GM21423 (cell line): ENCODE data around the gene PLXNA2.

Experiments used
- ATAC-seq: cut with Tn5 transposase; IDR thresholded peaks from one replicate; pipeline ENCODE4 v1.9.1; 2021; ENCODE audit warnings: mild to moderate bottlenecking, moderate library complexity; ENCODE audit not compliant: unreplicated experiment

Gene PLXNA2

GRCh38 chr1:208031932-208032320, 212.3 kb downstream of the PLXNA2 start:
- ATAC-seq = no peak

GRCh38 chr1:208031316-208031931, 212.8 kb downstream of the PLXNA2 start:
- ATAC-seq = no peak

- ATAC-seq = no peak
These were observed 213.7 kb downstream of the PLXNA2 start for GRCh38 chr1:208030288-208031091.

- no peak for ATAC-seq
These were observed 214.6 kb downstream of the PLXNA2 start for GRCh38 chr1:208029381-208030287.

- ATAC-seq = no peak
These were observed 215.7 kb downstream of the PLXNA2 start for GRCh38 chr1:208028526-208028925.

- no peak for ATAC-seq
These were observed 216.3 kb downstream of the PLXNA2 start for GRCh38 chr1:208027861-208028260.

GRCh38 chr1:208026880-208027438, 217.2 kb downstream of the PLXNA2 start:
- no peak for ATAC-seq

- no peak for ATAC-seq
These were observed 219.2 kb downstream of the PLXNA2 start for GRCh38 chr1:208025031-208025430.

- ATAC-seq = no peak
These were observed 219.8 kb downstream of the PLXNA2 start for GRCh38 chr1:208024406-208024805.

- ATAC-seq = no peak
These were observed 224.9 kb downstream of the PLXNA2 start for GRCh38 chr1:208019257-208019656.

- no peak for ATAC-seq
These were observed 228.9 kb downstream of the PLXNA2 start for GRCh38 chr1:208015255-208015654.

- ATAC-seq = no peak
These were observed 231.0 kb downstream of the PLXNA2 start for GRCh38 chr1:208013210-208013609.

- no peak for ATAC-seq
These were observed 231.5 kb downstream of the PLXNA2 start for GRCh38 chr1:208012721-208013120.

GRCh38 chr1:208010487-208011071, 233.6 kb downstream of the PLXNA2 start:
- no peak for ATAC-seq

GRCh38 chr1:208009706-208010444, 234.3 kb downstream of the PLXNA2 start:
- no peak for ATAC-seq

GRCh38 chr1:208009303-208009702, 234.9 kb downstream of the PLXNA2 start:
- no peak for ATAC-seq

- ATAC-seq = no peak
These were observed 235.7 kb downstream of the PLXNA2 start for GRCh38 chr1:208008534-208008933.

GRCh38 chr1:208007938-208008342, 236.2 kb downstream of the PLXNA2 start:
- no peak for ATAC-seq

GRCh38 chr1:208007319-208007937, 236.8 kb downstream of the PLXNA2 start:
- ATAC-seq = no peak
